ENCODE data around the gene SSH2.

SSH2 gene

DNA sequence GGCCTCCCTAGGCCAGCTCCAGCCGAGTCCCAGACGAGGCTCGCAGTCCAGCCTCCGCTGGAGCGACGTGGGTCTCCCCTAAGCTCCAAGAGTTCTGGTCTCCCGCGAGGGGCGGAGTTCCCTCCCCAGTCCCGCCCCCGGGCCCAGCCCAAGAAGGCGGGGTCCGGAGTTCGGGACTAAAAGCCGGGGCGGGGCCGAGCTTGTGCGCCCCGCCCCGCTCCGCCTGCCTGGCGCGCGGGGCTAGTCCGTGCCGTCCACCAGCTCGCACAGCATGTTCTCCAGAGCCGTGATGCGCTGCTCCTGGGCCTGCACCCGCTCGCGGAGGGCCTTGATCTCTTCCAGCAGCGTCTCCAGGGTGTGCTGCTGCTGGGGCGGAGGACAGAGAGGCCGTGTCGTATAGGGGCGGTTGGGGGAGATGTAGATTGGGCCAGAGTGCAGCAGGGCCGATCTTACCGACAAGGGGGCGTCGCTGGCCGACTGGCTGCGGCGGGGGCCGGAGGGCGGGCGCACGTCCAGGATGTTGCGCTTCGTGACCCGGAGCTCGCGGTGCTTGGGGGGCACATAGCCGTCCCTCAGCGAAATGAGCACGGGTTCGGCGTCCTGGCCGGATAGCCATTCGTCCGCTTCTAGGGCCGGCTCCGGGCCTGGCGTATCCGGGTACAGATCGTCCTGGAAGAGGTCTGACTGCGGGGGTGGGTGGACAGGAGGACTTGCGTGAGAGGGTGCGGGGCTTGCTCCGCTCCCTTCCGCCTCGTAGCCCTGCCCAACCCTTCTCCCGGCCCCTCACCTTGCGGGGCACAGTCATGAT, 314.3 kb downstream of the SSH2 start:
- DNase-seq (ENCODE audit: low read depth in 2 of 2, low spot score in 1 of 2): peak in 1 of 2 donors; percentile 70

DNA sequence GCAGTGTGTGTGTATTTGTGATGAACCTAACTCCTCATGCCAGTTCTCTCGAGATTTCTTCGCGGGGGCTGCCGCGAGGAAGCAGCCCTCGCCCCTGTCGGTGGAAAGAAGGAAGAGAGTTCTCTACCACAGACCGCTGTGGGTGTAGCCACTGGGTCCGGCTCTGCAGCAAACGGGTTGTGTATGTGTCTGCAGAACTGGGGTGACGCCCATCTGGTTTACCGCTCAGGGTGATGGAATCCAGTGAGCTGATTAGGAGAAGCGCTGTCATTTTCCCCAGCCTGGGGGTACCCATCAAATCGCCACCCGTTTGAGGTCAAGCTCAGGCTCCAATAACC, 315.0 kb downstream of the SSH2 start:
- DNase-seq (ENCODE audit: low read depth in 2 of 2, low spot score in 1 of 2): peak in 1 of 2 donors; percentile 47

DNA sequence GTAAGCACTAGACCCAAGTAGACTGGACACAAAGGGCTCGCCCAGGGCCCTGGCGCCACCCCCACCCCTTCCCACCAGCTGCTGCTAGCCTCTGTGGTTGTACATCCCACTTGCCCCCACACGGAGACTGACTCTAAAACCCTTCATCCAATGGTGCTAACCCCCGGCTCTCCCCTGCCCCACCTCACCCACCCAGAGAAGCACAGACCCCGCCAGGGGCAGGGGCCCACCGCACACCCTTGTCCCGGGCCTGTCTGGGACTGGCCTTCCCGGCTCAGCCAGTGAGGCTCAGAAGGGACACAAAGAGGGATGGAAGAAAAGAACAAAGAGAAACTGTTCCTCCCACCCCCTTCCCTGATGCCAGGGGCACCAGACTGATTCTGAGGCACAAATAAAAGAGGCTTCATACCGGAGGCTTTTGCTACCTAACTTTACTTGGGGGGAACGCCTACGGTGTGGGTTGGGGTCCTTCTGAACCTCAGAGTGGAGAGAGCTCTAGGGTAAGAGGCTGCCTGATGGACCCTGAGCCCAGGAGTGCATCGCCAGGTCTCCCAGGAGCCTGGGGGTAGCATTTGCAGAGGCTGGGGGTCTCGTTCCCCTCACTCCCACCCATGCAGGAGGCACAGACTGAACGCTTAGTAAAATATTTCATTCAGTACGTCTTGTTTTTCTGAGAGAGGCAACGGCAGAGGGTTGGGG, 315.5 kb downstream of the SSH2 start:
- DNase-seq (ENCODE audit: low read depth in 2 of 2, low spot score in 1 of 2): no peak

DNA sequence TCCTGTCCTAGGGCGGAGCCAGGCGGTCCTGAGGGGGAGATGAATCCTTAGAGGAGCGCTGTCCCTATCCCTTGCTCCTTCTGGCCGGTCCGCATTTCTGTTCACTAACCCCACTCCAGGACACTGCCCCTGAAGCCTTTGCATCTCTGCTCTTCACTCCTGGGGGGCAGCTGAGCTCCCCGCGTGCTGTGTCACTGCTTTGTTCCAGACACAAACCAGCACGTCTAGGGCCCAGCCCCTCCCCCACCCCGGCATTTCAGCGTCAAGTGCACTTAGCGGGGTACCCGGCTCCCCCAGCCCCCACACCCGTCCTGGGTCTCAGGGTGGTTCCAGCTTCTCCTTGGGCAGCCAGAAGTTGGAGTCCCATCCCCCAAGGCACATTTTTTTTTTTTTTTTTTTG, 316.2 kb downstream of the SSH2 start:
- DNase-seq (ENCODE audit: low read depth in 2 of 2, low spot score in 1 of 2): no peak

DNA sequence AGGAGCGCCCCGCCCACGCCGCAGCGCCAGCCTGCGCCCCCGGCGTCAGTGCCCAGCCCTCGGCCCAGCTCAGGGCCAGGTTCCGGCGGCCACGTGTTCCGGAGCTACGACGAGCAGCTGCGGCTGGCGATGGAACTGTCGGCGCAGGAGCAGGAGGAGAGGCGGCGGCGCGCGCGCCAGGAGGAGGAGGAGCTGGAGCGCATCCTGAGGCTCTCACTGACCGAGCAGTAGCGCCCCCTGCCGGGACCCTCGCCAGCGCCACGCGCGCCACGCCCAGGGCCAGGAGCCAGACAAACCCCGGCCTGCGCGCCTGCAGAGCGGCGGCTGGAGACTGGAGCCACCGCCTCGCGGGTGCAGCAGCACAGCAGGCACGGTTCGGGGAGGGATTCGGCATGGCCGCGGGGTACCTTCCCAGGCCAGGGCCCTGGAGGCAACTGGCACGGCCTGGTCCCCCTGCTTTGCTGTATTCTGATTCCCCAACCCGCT, 316.6 kb downstream of the SSH2 start:
- DNase-seq (ENCODE audit: low read depth in 2 of 2, low spot score in 1 of 2): peak; percentile 80 to 86

DNA sequence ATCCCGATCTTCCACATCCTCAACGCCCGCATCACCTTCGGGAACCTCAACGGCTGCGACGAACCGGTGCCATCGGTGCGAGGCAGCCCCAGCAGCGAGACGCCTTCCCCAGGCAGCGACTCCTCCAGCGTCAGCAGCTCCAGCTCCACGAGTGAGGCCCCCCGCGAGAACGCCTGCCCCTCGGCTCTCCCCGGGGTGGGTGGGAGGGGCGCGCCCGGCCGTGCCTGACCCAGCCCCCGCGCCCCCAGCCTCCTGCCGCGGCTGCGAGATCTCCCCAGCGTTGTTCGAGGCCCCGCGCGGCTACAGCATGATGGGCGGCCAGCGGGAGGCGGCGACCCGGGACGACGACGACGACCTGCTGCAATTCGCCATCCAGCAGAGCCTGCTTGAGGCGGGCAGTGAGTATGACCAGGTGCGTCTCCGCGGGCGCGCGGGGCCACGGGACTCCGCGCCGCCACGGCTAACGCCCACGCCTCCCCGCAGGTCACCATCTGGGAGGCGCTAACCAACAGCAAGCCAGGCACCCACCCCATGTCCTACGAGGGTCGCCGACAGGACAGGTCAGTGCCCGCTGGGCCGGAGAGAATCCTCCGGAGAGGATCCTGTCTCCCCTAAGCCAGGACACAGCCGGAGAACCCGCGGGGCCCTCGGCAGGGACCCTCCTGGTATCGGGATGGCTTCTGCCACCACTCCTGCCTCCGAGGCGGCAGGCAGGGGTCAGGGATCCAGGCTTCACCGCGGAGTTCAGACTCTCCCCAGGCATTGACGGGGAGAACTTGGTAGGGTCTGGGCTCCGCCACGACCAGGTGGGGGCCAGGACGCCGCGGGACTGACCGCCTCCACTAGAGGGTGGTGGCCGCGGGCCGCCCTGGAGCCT, 317.4 kb downstream of the SSH2 start:
- DNase-seq (ENCODE audit: low read depth in 2 of 2, low spot score in 1 of 2): no peak

DNA sequence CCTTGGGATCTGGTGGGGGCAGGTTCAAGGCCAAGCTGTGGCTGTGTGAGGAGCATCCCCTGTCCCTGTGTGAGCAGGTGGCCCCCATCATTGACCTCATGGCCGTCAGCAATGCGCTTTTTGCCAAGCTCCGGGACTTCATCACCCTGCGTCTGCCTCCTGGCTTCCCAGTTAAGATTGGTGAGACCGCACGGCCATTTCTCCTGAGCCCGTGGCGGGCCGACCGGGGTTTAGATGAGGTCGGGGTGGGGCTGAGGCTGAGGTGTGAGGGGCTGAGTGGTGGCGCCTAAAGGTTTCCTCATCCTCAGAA, 318.0 kb downstream of the SSH2 start:
- DNase-seq (ENCODE audit: low read depth in 2 of 2, low spot score in 1 of 2): no peak

DNA sequence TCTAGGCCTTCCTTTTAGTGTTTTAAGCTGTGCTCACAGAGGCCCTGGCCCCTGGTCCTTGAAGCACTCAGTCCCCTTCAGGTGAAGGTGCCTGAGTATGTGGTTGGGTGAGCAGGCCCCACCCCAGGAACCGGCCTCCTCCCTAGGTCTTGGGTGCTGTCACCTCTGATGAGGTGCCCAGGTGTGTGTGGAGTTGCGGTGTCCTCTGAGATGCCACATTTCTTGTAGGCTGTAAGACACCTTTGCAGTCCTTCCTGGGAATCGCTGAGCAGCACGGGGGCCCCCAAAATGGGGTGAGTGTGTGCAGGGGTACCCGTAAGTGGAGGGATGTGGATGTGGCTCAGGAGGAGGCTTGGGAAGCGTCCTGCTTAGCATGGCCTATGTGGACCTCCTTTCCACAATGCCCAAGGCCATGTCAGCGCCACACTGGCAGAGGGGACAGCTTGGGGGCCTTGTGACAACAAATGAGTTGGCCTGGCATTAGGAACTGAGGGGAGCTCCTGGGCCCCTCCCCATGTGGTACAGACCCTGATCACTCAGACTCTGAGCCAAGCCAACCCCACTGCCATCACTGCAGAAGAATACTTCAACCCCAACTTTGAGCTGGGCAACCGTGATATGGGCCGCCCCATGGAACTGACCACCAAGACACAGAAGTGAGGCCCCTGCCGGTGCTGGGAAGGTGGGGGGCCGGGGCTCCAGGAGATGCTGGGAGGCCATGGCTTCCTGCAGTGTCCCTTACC, 318.5 kb downstream of the SSH2 start:
- no peak for DNase-seq (ENCODE audit: low read depth in 2 of 2, low spot score in 1 of 2)

DNA sequence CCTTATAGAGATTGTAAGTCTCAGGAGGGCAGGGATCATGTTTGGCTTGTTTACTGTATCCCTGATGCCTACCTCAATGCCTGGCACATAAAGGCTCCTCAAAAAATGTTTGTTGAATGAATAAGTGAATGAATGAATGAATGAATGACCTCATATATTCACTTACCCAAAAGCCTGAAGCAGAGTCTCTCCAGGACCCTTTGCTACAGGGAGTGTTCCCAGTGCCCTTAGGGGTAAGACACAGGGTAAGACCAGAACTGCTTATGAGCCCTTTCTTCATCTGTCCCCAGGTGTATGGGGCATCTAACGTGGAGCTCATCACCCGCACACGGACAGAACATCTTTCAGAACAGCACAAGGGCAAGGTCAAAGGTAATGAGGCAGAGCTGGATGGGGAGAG, 319.6 kb downstream of the SSH2 start:
- DNase-seq (ENCODE audit: low read depth in 2 of 2, low spot score in 1 of 2): no peak

DNA sequence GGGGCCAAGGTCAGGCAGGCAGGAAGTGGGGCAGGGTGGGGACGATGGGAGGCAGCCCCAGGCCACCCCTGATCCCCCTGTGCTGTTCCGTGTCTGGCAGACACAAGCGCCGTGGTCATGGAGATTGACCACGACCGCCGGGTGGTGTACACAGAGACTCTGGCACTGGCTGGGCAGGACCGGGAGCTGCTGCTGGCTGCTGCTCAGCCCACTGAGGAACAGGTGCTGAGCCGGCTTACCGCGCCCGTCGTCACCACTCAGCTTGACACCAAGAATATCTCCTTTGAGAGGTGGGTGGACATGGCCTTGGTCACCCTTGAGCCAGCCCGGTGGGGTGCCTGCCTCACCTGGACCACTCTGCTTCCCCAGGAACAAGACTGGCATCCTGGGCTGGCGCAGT, 321.0 kb downstream of the SSH2 start:
- no peak for DNase-seq (ENCODE audit: low read depth in 2 of 2, low spot score in 1 of 2)

DNA sequence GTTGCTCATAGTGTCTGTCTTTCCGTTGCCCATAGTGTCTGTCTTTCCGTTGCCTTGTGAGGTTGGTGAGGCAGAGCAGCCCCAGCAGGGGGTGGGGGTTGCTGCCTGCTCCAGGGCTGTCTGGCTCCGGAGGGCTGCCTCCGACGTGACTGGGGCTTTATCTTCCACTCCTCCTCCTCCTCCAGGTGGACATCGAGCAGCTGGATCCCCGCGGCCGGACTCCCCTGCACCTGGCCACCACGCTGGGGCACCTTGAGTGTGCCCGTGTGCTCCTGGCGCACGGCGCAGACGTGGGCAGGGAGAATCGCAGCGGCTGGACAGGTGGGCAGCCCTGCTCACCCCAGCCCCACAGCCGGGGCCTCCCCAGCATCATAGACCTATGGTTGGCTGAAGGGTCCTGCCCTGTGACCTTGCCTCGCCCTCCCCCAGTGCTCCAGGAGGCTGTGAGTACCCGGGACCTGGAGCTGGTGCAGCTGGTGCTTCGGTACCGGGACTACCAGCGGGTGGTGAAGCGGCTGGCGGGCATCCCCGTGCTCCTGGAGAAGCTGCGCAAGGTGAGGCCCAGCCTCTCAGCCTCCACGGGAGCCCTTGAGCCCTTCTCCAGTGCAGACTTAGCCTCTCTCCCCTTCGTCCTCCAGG, 322.4 kb downstream of the SSH2 start:
- DNase-seq (ENCODE audit: low read depth in 2 of 2, low spot score in 1 of 2): no peak

DNA sequence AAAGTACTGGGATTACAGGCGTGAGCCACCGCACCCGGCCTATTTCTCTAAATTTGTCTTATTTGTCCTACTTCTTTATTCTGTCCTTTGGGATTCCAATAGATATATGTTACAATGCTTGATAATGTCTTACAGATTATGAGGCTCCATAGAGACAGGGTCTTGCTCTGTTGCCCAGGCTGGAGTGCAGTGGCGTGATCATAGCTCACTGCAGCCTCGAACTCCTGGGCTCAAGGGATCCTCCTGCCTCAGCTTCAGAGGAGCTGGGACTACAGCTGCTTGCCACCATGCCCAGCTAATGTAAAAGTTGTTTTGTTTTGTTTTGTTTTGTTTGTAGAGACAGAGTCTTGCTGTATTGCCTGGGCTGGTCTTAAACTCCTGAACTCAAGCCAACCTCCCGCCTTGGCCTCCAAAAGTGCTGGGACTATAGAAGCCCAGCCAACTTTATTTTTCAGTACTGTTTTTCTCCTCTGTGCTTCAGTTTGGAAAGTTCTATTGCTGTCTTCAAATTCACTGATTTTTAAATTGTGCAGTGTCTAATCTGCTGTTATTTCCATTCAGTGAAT, 326.8 kb downstream of the SSH2 start:
- no peak for DNase-seq (ENCODE audit: low read depth in 2 of 2, low spot score in 1 of 2)

DNA sequence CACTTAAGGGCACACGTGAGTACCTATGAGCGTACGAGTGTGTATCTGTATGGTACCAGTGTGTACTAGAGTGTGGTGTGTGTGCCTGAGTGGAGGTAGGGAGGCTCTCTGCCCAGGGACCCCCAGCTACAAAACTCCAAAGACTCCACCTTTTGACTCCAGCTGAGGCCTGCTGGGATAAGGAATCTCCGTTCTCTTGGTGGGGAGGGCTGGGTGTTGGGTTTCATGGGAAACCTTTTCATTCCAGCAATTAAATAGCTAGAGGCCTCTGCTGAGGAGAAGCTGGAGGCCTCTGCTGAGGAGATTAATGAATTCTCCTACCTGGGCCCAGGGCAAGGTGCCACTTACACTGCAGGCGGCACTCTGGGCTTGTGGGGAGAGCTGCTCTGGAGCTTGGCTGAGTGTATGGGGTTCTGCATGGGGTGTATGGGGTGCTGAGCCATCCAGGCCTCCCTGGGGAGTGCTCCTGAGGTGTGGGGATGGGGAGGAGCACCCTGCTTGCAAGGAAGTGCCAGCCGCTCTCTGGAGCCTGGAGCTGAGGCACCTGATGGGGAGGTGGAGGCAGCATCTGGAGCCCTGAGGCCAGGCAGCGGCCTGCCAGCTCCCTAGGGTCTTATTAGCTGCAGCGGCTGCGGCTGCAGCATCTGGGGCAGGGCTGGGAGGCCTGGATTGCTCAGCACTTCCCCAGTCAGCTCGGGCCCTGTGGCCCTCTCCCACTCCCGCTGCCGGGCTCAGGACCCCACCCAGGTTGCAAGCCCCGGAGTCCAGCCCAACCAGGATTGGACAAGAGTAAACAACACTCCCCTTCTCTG, 332.5 kb downstream of the SSH2 start:
- DNase-seq (ENCODE audit: low read depth in 2 of 2, low spot score in 1 of 2): no peak

DNA sequence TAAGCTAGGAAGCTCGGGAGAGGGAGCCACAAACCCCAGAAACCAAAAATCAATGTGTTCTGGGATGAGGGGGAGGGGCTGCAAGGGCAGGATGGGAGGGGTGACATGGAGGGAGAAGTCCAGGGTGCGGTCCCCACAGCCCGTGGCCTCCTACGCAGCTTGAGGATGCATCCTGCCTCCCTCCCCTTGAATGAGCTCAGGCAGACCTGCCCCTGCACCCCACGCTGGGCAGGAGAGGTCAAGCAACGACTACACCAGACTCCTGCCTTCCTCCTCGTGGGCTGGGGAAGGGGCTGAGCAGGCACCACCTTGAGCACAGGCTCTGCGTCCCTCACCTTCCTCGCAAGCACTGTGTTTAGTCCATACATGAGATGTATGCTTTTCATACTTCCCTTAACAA, 333.2 kb downstream of the SSH2 start:
- DNase-seq (ENCODE audit: low read depth in 2 of 2, low spot score in 1 of 2): no peak

DNA sequence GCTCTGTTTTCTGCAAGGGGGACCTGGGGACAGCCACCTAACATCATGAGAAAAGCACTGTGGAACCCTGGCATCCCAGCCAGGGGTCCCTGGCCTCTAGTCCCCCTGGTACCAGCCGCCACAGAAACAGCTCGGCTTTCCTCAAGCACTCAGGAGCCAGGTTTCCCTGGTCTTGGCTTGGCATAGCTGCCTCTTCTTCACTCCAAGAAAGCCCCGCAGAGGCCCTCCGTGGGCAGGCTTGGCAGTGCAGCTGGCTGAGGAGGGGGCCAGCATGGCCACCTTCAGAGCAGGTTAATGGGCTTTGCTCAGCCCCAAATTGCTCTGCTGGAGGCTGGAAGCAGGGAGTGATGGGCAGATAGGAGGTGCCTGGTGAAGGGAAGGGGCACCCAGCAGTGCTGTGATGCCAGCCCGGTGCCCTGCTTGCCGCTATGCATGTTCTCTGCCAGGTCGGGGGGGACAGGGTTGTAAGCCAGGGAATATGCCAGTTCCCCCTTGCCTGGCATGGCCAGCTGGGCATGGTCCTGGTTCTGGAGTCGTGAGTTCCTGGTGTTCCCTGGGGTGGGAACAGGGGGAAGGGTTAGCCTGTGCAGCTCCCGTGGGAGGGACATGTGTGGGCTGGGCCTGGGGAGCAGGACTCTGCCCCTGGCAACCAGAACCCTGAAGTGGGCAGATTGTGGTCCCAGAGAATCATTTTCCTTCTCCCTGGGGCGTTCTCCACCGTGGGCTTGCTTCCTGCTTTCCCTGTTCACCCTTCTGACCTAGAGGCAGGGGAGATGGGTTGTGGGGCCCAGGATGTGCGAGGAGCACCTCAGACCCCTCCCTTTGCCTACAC, 333.9 kb downstream of the SSH2 start:
- no peak for DNase-seq (ENCODE audit: low read depth in 2 of 2, low spot score in 1 of 2)

DNA sequence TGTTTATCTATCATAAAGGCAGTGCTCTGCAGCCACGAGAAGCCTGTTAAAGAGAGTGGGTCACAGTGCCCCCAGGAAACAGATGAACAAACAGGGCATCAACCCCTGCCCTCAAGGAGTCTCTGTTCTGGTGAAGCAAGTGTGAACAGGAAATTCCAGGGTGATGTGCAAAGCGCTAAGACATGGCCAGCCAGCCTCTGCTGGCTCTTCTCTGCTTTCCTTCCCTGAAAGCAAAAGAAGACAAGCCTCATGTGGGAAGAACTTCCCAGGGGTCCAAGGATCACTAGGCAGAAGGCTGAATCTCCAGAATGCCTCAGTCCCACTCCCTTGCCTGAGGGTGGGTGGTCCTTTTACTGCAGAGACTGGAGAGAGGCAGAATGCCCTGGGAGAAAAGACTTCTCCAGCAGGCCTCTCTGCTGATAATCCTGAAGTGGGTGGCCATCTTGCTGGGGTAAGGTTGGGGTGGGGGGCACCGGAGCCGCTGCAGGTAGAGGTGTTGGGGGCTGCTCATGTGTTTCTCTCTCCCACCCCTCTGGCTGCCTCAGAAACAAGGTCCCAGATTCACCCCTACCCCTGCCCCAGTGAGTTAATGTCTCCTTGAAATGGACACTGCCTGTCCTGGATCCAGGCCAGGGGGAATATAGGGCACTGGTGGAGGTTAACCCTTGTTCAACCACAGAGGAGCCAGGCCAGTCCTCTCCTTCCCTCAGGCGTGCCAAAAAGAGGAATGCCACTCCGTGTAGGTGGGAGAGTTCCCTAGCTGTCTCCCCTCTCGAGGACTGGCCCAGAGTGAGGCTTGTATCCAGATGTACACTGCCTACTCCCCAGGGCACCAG, 334.7 kb downstream of the SSH2 start:
- DNase-seq (ENCODE audit: low read depth in 2 of 2, low spot score in 1 of 2): no peak

DNA sequence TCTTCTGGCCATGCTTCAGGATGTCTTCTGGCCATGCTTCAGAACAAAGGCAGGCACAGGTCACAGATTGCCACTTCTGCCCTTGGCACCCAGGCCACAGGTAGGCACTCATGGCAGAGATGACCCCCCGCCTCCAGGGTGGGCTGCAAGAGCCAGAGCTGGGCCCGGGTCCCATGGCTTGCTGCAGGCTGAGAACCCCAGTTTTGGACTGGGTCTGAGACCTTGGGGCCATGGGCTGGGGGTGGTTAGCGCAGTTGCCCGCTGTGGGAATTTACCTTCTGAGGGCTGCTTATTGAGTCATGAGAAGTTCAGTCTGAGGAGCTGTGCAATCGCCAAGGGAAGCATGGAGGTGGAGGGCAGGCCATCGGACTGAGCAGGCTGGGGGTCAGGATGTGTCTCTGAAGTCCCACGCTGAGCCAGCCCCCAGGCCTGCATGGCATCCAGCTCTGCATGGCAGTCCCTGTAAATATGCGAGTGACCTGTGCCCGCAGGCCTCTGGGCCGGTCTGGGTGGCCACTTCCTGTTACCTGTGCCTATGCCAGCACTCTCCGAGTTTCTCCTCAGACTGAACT, 335.4 kb downstream of the SSH2 start:
- DNase-seq (ENCODE audit: low read depth in 2 of 2, low spot score in 1 of 2): no peak

Data from stimulated activated CD8-positive, alpha-beta memory T cell treated with anti-CD3 and anti-CD28 coated beads, Interleukin-4, amount 100 ng/mL, for 1 hour (primary cell).